Activated T-cell treated with anti-CD3 and anti-CD28 coated beads, Interleukin-2, amount 50 U/mL, for 72 hours (primary cell): ENCODE results near the gene CCDC107. TPM values are rescaled to one million over a fixed set of nuclear protein-coding genes. Genes with fewer than 3 reads are reported as not detected.

Experiments used
- ATAC-seq, 2 donors: fragments of 150-1000 bp; cut with Tn5 transposase; replicated peaks in 1 of 2; 2 replicates each; pipeline ENCODE4 v1.10.0; 2021; ENCODE audit warnings: moderate library complexity in 2 of 2, mild to moderate bottlenecking in 1 of 2
- DNase-seq, 2 donors: peaks; one replicate each; pipeline ENCODE4 v3.0.0; 2021 to 2022; ENCODE audit warnings: mixed read lengths in 1 of 2
- H3K27ac Mint-ChIP-seq: one replicate; pipeline ENCODE4 v1.8.0; 2022; ENCODE audit warnings: mild to moderate bottlenecking, moderate library complexity, mixed read lengths
- H3K27me3 Mint-ChIP-seq: one replicate; pipeline ENCODE4 v1.8.0; 2022; ENCODE audit warnings: low read depth, mixed read lengths
- H3K36me3 Mint-ChIP-seq, 2 donors: one replicate each; pipeline ENCODE4 v1.8.0; 2022; ENCODE audit warnings: mixed read lengths in 2 of 2, mild to moderate bottlenecking in 1 of 2; ENCODE audit not compliant: insufficient read depth in 2 of 2
- H3K4me1 Mint-ChIP-seq: one replicate; pipeline ENCODE4 v1.8.0; 2022; ENCODE audit warnings: low read depth, mixed read lengths
- H3K4me3 Mint-ChIP-seq, 2 donors: one replicate each; pipeline ENCODE4 v1.8.0; 2022; ENCODE audit warnings: mild to moderate bottlenecking in 2 of 2, mixed read lengths in 2 of 2, moderate library complexity in 2 of 2
- H3K9me3 Mint-ChIP-seq, 2 donors: one replicate each; pipeline ENCODE4 v1.8.0; 2022; ENCODE audit warnings: mixed read lengths in 2 of 2
- total RNA-seq, 2 donors: library from RNA; stranded (reverse); gene quantifications; one replicate each; pipeline ENCODE4 v1.2.3, GENCODE V29; 2022

The CCDC107 gene
- total RNA-seq, 2 donors from 2014 or later = 9.5 to 10.8 TPM

DNA sequence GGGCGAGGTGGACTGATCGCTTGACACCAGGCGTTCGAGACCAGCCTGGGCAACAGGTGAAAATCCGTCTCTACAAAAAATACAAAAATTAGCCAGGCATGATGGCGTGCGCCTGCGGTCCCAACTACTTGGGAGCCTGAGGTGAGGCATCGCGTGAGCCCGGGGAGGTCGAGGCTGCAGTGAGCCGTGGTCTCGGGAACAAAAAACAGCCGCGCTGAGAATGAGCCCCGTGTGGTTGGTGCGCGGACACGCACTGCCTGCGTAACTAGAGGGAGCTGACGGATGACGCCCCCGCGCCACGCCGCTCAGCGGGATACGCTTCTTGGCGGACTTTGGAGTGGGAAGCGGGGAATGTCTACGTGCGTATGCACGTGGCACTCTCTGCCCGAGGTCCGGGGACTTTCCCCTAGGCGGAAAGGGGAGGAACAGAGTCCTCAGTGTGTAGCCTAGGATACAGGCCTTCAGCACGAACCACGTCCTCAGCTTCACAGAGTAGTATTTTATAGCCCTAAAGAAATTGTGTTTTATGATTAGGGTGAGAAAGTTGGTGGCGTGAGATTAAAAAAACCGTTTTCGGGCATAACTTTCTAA is 451 bp upstream of the CCDC107 start, which contains the start of gene RMRP:
TSS of gene RMRP (minus strand) at position 474 of the 591 bp plus-strand sequence.
- peak; percentile 95 to 96 for ATAC-seq
- peak within 1 kb of the TSS; percentile 100 for H3K27ac Mint-ChIP-seq
- H3K4me1 Mint-ChIP-seq = peaks cover 71% of the 10 kb centered on the region
- peak within 1 kb of the TSS; percentile 91 to 93 for H3K4me3 Mint-ChIP-seq
- DNase-seq = peak; percentile 92 to 96
- peaks cover 4 to 6% of the 10 kb centered on the region in 2 donors for H3K36me3 Mint-ChIP-seq
- peaks cover 4% of the 10 kb centered on the region for H3K27me3 Mint-ChIP-seq
- no peaks in the 10 kb centered on the region for H3K9me3 Mint-ChIP-seq

DNA sequence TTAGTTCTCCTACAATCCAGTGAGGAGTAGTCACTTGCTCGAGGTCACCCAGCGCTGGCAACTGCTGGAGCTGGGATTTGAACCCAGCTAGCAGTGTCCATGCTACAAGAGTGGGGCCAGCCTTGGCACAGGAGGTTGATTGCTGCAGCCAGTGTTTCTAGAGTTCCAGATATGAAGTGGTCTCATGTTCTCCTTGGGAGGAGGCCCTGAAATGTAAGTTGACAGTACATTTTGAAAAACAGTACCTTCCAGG is 802 bp downstream of the CCDC107 start:
- Mint-ChIP-seq H3K36me3 (peaks cover 4 to 9% of the 10 kb centered on the region in 2 donors), H3K9me3 (no peaks in the 10 kb centered on the region), H3K4me3 (peak overlapping the region; percentile 91 to 93), H3K27me3 (peaks cover 4% of the 10 kb centered on the region), H3K27ac (peak overlapping the region; percentile 87), H3K4me1 (peaks cover 76% of the 10 kb centered on the region)
- ATAC-seq (no peak), DNase-seq (no peak)

DNA sequence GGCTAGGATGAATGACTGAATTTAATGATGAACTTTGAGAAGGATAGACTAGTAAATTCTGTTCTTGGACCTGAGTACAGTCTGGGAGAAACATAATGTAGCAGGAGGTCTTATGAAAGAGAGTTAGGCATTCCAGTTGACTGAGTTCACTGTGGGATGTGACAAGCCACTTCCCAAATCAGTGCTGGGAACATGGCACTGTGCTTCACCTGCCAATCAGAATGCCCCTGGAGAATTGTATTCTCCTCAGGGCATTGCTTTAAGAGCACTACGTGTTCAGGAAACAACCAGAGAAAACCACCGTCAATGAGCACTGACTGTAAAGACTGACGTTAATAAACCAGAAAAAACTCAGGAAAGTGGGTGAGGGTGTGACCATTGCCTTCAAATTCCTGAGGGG is 1.2 kb downstream of the CCDC107 start:
- no peak for DNase-seq
- Mint-ChIP-seq H3K27me3 (peaks cover 4% of the 10 kb centered on the region), H3K36me3 (peaks cover 4 to 9% of the 10 kb centered on the region in 2 donors), H3K9me3 (no peaks in the 10 kb centered on the region), H3K4me1 (peaks cover 80% of the 10 kb centered on the region), H3K27ac (peak overlapping the region; percentile 87), H3K4me3 (peak overlapping the region; percentile 91 to 93)
- no peak for ATAC-seq

GRCh38 chr9:35660966-35661415 is 2.9 kb downstream of the CCDC107 start:
- H3K4me1 Mint-ChIP-seq = peaks cover 90% of the 10 kb centered on the region
- no peak overlapping the region for H3K27ac Mint-ChIP-seq
- no peak for ATAC-seq
- peaks cover 4% of the 10 kb centered on the region for H3K27me3 Mint-ChIP-seq
- peak overlapping the region in 1 of 2 donors; percentile 51 for H3K4me3 Mint-ChIP-seq
- H3K36me3 Mint-ChIP-seq = peaks cover 4 to 9% of the 10 kb centered on the region in 2 donors
- no peaks in the 10 kb centered on the region for H3K9me3 Mint-ChIP-seq
- DNase-seq = no peak

DNA sequence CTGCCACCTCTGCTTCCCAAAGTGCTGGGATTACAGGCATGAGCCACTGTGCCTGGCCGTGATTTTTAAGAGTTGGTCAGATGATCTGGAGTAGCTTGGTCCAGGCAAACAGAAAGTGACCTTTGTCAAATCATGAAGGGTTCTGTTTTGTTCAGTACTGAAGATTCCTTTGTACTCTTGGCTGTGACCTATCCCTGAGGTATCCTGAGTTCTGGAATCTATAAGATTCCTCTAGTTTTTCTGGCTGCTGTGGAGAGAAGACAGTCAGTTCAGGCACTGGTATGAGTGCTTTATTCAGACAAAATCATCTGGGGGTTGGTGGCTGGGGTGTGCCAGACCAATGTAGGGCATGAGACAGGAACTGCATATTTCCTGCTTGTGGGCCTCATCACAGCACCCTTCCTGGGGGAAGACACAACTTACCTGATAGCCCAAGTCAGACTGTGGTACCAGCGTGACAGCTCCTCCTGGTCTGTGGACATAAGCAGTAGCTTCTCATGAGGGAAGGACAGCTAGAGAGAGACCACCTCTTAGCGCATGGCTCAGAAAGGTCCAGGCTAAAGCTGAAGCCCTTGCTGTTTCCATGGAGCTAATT is 3.8 kb downstream of the CCDC107 start:
- peak overlapping the region in 1 of 2 donors; percentile 52 for H3K4me3 Mint-ChIP-seq

GRCh38 chr9:35662437-35662836 is 4.3 kb downstream of the CCDC107 start:
- ATAC-seq = no peak
- Mint-ChIP-seq H3K4me3 (peak overlapping the region; percentile 33 to 52), H3K27me3 (no peaks in the 10 kb centered on the region), H3K4me1 (peaks cover 79% of the 10 kb centered on the region), H3K36me3 (peaks cover 4 to 9% of the 10 kb centered on the region in 2 donors), H3K27ac (peak overlapping the region; percentile 53), H3K9me3 (peaks cover 0 to 2% of the 10 kb centered on the region in 2 donors)
- no peak for DNase-seq

More for the DNA sequence above, 3.8 kb downstream of the CCDC107 start:
- Mint-ChIP-seq H3K27ac (peak overlapping the region; percentile 53), H3K9me3 (no peaks in the 10 kb centered on the region), H3K36me3 (peaks cover 4 to 9% of the 10 kb centered on the region in 2 donors), H3K4me1 (peaks cover 85% of the 10 kb centered on the region), H3K27me3 (peaks cover 4% of the 10 kb centered on the region)
- no peak for ATAC-seq
- no peak for DNase-seq

DNA sequence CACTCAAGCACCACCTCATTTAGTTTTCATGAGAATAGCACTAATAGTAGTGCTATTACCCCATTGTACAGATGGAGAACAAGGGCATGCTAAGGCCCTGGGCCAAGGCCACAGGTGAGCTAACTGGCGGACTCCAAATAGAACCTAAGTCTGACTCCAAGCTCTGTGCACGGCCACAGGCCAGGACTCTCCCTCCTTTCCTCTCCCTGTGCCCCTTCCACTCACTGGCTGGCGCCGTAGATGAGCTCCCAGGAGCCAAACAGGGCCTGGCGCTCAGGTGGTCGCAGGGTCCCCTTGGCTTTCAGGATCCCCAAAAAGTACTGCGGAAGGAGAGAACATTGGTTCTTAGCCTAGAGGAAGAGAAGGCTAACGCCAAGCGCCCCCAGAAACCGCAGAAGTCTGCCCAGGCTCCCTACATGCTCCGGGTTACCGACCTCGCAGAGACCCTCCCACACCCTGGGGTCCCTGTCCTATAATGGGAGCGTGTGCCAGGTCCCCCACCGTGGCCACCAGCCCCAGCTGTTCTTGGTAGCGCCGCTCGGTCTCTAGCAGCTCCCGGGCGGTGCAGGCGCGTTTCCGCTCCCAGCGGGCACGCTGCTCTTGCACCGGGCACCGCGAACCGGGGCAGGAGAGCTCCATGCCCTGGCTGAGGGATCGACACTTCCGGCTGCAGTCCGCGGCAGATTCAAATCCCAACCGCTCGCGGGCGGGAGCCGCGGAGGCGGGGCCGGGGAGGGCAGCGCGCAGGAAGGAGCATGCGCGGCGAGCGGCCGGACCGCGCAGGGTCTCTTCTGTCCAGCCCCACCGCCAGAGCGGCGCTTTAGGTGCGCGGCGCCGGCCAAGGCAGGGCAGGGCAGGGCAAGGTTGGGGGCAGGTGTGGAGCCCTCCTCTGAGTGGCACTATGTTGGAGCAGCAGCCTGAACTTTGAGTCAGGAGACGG is 6.7 kb downstream of the CCDC107 start, which contains the start of gene ARHGEF39:
TSS of gene ARHGEF39 (minus strand) at position 665 of the 940 bp plus-strand sequence. CDS start at position 639, 26 bp downstream.
- peak within 1 kb of the TSS; percentile 91 to 96 for H3K4me3 Mint-ChIP-seq
- peaks cover 61% of the 10 kb centered on the region for H3K4me1 Mint-ChIP-seq

GRCh38 chr9:35665471-35665818 is 7.4 kb downstream of the CCDC107 start:
- H3K9me3 Mint-ChIP-seq = peaks cover 5% of the 10 kb centered on the region in 2 donors
- H3K27me3 Mint-ChIP-seq = no peaks in the 10 kb centered on the region
- H3K4me3 Mint-ChIP-seq = peak overlapping the region; percentile 91 to 96
- peak overlapping the region; percentile 86 for H3K27ac Mint-ChIP-seq
- ATAC-seq (no peak), DNase-seq (no peak)
- H3K36me3 Mint-ChIP-seq = peaks cover 0 to 6% of the 10 kb centered on the region in 2 donors
- peaks cover 55% of the 10 kb centered on the region for H3K4me1 Mint-ChIP-seq

More for the DNA sequence above, 6.7 kb downstream of the CCDC107 start, which contains the start of gene ARHGEF39:
- H3K27ac Mint-ChIP-seq = peak within 1 kb of the TSS; percentile 86
- peaks cover 5% of the 10 kb centered on the region in 2 donors for H3K9me3 Mint-ChIP-seq
- no peaks in the 10 kb centered on the region for H3K27me3 Mint-ChIP-seq
- peaks cover 2 to 6% of the 10 kb centered on the region in 2 donors for H3K36me3 Mint-ChIP-seq
- DNase-seq (peak; percentile 81 to 88), ATAC-seq (peak; percentile 90 to 94)

DNA sequence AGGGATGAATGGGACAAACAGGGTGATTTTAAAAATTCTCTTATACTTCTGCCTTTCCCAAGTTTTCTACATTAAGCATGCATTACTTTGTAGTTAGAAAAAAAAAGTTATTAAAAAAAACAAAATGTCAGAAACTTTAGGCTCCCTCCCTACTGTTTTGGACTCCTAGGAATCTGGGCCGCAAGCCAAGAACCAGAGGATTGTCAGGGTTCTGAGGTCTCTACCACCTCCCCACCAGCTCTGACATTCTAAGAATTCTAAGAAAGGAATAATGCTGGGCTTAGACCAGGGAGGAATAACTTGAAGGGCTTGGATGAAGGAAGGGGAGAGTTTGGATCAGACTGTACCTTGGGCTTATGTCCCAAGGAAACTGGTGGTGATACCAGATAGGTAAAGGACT is 8.0 kb downstream of the CCDC107 start:
- Mint-ChIP-seq H3K36me3 (peaks cover 0 to 6% of the 10 kb centered on the region in 2 donors), H3K9me3 (peaks cover 5% of the 10 kb centered on the region in 2 donors), H3K27ac (no peak overlapping the region), H3K4me3 (peak overlapping the region; percentile 91 to 96), H3K4me1 (peaks cover 49% of the 10 kb centered on the region), H3K27me3 (no peaks in the 10 kb centered on the region)
- ATAC-seq (no peak), DNase-seq (no peak)

- H3K36me3 Mint-ChIP-seq = peaks cover 0 to 6% of the 10 kb centered on the region in 2 donors
- H3K4me1 Mint-ChIP-seq = peaks cover 44% of the 10 kb centered on the region
- no peaks in the 10 kb centered on the region for H3K27me3 Mint-ChIP-seq
- ATAC-seq = no peak
- H3K4me3 Mint-ChIP-seq = no peak overlapping the region
- H3K27ac Mint-ChIP-seq = no peak overlapping the region
- H3K9me3 Mint-ChIP-seq = peaks cover 5% of the 10 kb centered on the region in 2 donors
- no peak for DNase-seq
These were observed 8.5 kb downstream of the CCDC107 start for GRCh38 chr9:35666549-35666948.

- DNase-seq (no peak), ATAC-seq (no peak)
- Mint-ChIP-seq H3K27ac (no peak overlapping the region), H3K4me3 (no peak overlapping the region), H3K36me3 (no peaks in the 10 kb centered on the region), H3K9me3 (peaks cover 5% of the 10 kb centered on the region in 2 donors), H3K4me1 (peaks cover 30% of the 10 kb centered on the region), H3K27me3 (no peaks in the 10 kb centered on the region)
These were observed 9.8 kb downstream of the CCDC107 start for GRCh38 chr9:35667939-35668338.

GRCh38 chr9:35669331-35670145 is 11.4 kb downstream of the CCDC107 start:
- Mint-ChIP-seq H3K9me3 (peaks cover 5% of the 10 kb centered on the region in 2 donors), H3K27me3 (peaks cover 8% of the 10 kb centered on the region), H3K27ac (no peak overlapping the region), H3K4me1 (peaks cover 14% of the 10 kb centered on the region), H3K4me3 (no peak overlapping the region), H3K36me3 (no peaks in the 10 kb centered on the region)
- DNase-seq (no peak), ATAC-seq (no peak)
